Measurements from ENCODE around the gene AGAP1.

GRCh38 chr2:235709124-235709813 lies 215.4 kb downstream of the AGAP1 start:
- TF ChIP-seq, protein P1, sequence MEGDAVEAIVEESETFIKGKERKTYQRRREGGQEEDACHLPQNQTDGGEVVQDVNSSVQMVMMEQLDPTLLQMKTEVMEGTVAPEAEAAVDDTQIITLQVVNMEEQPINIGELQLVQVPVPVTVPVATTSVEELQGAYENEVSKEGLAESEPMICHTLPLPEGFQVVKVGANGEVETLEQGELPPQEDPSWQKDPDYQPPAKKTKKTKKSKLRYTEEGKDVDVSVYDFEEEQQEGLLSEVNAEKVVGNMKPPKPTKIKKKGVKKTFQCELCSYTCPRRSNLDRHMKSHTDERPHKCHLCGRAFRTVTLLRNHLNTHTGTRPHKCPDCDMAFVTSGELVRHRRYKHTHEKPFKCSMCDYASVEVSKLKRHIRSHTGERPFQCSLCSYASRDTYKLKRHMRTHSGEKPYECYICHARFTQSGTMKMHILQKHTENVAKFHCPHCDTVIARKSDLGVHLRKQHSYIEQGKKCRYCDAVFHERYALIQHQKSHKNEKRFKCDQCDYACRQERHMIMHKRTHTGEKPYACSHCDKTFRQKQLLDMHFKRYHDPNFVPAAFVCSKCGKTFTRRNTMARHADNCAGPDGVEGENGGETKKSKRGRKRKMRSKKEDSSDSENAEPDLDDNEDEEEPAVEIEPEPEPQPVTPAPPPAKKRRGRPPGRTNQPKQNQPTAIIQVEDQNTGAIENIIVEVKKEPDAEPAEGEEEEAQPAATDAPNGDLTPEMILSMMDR (IDR thresholded peaks at IDR 0.05 in 8 of 11, conservative IDR thresholded peaks at IDR 0.05 in 3 of 11), result no peak
- TF ChIP-seq POLR2A (IDR thresholded peaks at IDR 0.05), result no peak

Measured in spleen (tissue), 7 donors.